Muscle of leg (tissue), 11 donors: ENCODE data around the gene ICE2. TPM values are rescaled to one million over a fixed set of nuclear protein-coding genes. Genes with fewer than 3 reads are reported as not detected.

Experiments used
- DNase-seq: peaks from one replicate; pipeline ENCODE4 v3.0.0; 2013
- H3K27ac ChIP-seq: one replicate; pipeline ENCODE4 v1.5.1; 2013; ENCODE audit warnings: mild to moderate bottlenecking, low read length, control low read depth
- H3K27me3 ChIP-seq: one replicate; pipeline ENCODE4 v1.6.1; 2013; ENCODE audit warnings: low read length; ENCODE audit not compliant: control insufficient read depth, insufficient read depth
- H3K36me3 ChIP-seq: one replicate; pipeline ENCODE4 v1.6.1; 2013; ENCODE audit warnings: low read length; ENCODE audit not compliant: control insufficient read depth, insufficient read depth
- H3K4me1 ChIP-seq: one replicate; pipeline ENCODE4 v1.6.1; 2013; ENCODE audit warnings: low read length; ENCODE audit not compliant: control insufficient read depth, insufficient read depth
- H3K4me3 ChIP-seq: one replicate; pipeline ENCODE4 v1.5.1; 2013; ENCODE audit warnings: low read length, control low read depth
- H3K9me3 ChIP-seq: replicated peaks from 2 replicates; pipeline ENCODE4 v1.6.1; 2013; ENCODE audit warnings: low read depth, low read length; ENCODE audit not compliant: control insufficient read depth
- WGBS: methylation state at CpG from one replicate; pipeline ENCODE4 v1.1.5; 2013; ENCODE audit warnings: missing lambda C conversion rate; ENCODE audit not compliant: insufficient coverage; 5-methylcytosine and 5-hydroxymethylcytosine counted together
- polyA plus RNA-seq, 8 donors: library from polyadenylated mRNA; unstranded; fragments of 120-200 nt; gene quantifications; one replicate each; pipeline versions ENCODE4 v1.2.1 to v1.2.3, GENCODE V29; 2013; ENCODE audit warnings: inconsistent platforms in 1 of 8, low replicate concordance in 1 of 8; ENCODE audit not compliant: insufficient read length in 8 of 8, insufficient read depth in 1 of 8
- total RNA-seq: library from RNA; stranded (reverse); fragments of 120-200 nt; gene quantifications from one replicate; pipeline ENCODE4 v1.2.4, GENCODE V29; 2013

The ICE2 gene
- total and polyA plus RNA-seq, 9 donors = 29.3 to 40.3 (median 30.1) TPM

DNA sequence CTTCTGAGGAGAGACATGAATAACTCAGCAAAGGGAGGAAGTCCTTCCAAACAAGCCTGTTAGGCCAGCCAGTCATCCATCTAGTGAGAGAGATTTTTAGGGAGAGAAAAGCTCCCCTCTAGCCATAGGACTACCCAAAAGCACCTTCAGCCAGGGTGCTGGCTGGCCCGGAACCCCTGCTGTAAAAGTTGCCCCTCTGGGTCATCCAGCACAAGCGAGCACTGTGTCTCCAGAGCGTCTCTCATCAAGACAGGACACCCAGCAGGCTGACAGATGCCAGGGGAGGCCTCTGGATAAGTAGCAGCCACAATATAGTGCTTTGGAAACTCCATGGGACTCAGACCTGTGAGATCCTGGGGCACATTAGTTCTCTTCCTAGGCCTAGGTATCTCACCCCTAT is 105.6 kb downstream of the ICE2 start:
- Histone ChIP-seq H3K36me3 (peaks cover 59% of the 10 kb centered on the region), H3K9me3 (no peaks in the 10 kb centered on the region), H3K4me1 (peaks cover 45% of the 10 kb centered on the region), H3K4me3 (no peak overlapping the region), H3K27ac (peak overlapping the region; percentile 89), H3K27me3 (no peaks in the 10 kb centered on the region)
- DNase-seq = no peak
- WGBS = no CpG with 5 or more reads among the region's 3 CpGs

DNA sequence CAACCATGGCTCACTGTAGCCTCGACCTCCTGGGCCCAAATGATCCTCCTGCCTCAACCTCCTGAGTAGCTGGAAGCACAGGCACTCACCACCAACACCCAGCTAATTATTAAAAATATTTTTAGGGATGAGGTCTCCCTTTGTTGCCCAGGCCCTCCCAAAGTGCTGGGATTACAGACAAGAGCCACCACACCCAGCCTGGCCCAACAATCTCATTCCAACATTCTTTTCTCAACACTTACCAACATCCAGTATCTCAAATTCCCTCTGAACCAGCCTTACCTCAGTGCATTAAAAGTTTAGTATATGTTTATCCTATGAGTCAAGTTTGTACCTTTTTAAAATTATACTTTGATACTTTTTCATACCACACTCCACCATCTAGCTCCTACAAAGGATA is 106.2 kb downstream of the ICE2 start:
- Histone ChIP-seq H3K4me1 (peaks cover 45% of the 10 kb centered on the region), H3K9me3 (no peaks in the 10 kb centered on the region), H3K27ac (no peak overlapping the region), H3K4me3 (no peak overlapping the region), H3K36me3 (peaks cover 57% of the 10 kb centered on the region), H3K27me3 (no peaks in the 10 kb centered on the region)
- DNase-seq = no peak
- no CpG with 5 or more reads among the region's 1 CpG for WGBS

DNA sequence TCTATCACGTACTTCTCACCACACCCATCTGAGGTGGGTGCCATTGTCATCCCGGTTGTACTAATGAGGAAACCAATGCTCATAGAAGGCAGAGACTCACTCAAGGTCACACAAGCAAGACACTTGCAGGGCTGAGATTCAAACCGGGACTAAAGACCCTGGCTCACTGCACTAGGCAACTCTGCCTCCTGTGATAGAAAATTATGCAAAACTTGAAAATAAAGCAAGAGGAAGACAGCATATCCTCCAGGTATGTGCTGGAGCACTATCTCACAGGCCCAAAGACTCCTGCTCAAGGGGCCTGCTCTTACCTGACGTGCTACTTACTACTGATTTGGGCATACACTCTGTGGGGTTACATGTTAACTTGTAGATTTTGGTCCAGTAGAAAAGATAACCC is 106.7 kb downstream of the ICE2 start:
- DNase-seq = no peak
- H3K4me1 ChIP-seq = peaks cover 45% of the 10 kb centered on the region
- H3K27ac ChIP-seq = peak overlapping the region; percentile 91
- WGBS = no CpG with 5 or more reads among the region's 4 CpGs
- no peaks in the 10 kb centered on the region for H3K27me3 ChIP-seq
- no peaks in the 10 kb centered on the region for H3K9me3 ChIP-seq
- H3K4me3 ChIP-seq = no peak overlapping the region
- peaks cover 55% of the 10 kb centered on the region for H3K36me3 ChIP-seq

DNA sequence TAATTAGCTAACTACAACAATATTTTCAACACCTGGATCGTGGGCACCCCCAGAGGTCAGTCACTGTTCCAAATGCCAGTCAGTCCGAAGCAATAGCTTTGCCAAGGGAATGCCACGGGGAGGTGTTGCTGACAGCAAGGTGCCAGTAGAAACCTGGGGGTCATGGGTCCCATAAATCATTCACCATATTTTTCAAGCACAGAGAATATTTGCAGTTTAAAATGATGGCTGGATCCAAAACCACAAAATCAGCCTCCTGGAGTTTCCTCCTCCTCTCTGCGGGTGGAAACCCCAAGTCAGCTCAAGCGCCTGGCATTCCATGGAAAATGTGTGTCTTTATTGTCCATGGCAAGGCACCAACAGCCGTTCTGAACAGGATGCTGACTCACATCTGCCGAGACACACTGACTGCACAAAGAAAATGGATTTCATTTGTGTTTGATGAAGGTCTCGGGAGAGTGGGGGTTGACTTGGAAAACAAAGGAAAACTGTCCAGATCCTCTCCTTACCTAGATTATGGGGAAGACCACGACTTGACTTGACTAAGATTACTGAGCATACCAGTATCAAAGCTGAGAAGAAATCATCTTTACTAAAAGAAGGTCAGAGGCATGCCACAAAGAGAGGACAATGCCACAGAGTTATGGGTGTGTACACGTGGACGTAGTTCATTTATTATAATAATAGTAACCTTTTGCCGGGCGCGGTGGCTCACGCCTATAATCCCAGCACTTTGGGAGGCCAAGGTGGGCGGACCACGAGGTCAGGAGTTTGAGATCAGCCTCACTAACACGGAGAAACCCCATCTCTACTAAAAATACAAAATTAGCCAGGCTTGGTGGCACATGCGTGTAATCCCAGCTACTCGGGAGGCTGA is 107.5 kb downstream of the ICE2 start:
- 67% methylated on average over 1 of the region's 20 CpGs for WGBS
- H3K4me3 ChIP-seq = no peak overlapping the region
- H3K36me3 ChIP-seq = peaks cover 49% of the 10 kb centered on the region
- no peaks in the 10 kb centered on the region for H3K9me3 ChIP-seq
- H3K27ac ChIP-seq = peak overlapping the region; percentile 91
- DNase-seq = peak; percentile 95
- no peaks in the 10 kb centered on the region for H3K27me3 ChIP-seq
- peaks cover 41% of the 10 kb centered on the region for H3K4me1 ChIP-seq

GRCh38 chr15:60370869-60371136 is 108.1 kb downstream of the ICE2 start:
- whole genome bisulfite sequencing = no CpG with 5 or more reads among the region's 1 CpG
- H3K36me3 ChIP-seq = peaks cover 46% of the 10 kb centered on the region
- peak overlapping the region; percentile 91 for H3K27ac ChIP-seq

DNA sequence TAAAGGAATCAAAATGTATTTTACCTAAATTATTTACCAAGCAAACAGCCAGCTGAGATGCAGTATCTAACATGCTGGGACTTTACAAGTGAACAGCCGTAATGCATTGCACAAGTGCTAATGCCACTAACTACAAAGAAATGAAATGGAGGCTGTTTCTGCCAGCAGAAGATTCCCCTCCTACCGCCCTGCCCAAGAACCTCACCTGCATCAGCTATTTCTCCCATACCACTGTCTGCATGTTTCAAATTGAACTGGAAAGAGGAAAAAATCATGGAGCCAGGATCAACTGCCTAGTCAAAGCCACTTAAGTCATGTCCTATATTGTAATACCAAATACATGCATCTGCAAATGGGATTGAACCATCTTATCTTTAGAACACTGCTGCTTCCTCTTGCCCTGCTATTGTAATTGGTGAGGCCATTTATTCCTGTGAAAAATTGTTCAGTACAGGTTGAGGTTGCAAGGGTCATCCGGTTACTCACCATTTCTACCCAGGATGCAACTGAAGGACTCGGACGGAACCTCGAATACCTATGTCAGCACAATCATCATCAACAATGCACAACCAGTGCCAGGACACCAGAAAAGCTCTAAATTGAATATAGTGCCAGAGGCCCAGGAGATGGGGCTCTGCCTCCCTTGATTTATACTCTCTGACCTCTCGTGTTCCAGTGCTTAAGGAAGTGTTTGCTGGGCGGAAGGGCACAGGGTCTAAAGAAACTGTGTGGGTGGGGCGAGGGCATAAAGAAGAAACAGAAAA is 108.7 kb downstream of the ICE2 start:
- no peaks in the 10 kb centered on the region for H3K9me3 ChIP-seq
- H3K27me3 ChIP-seq = no peaks in the 10 kb centered on the region
- no peak overlapping the region for H3K4me3 ChIP-seq
- H3K36me3 ChIP-seq = peaks cover 42% of the 10 kb centered on the region
- WGBS = no CpG with 5 or more reads among the region's 9 CpGs
- peaks cover 33% of the 10 kb centered on the region for H3K4me1 ChIP-seq
- H3K27ac ChIP-seq = peak overlapping the region; percentile 91
- DNase-seq = peak; percentile 63

More at GRCh38 chr15:60370869-60371136, 108.1 kb downstream of the ICE2 start:
- peaks cover 37% of the 10 kb centered on the region for H3K4me1 ChIP-seq
- H3K27me3 ChIP-seq = no peaks in the 10 kb centered on the region
- no peak for DNase-seq
- H3K9me3 ChIP-seq = no peaks in the 10 kb centered on the region
- no peak overlapping the region for H3K4me3 ChIP-seq

DNA sequence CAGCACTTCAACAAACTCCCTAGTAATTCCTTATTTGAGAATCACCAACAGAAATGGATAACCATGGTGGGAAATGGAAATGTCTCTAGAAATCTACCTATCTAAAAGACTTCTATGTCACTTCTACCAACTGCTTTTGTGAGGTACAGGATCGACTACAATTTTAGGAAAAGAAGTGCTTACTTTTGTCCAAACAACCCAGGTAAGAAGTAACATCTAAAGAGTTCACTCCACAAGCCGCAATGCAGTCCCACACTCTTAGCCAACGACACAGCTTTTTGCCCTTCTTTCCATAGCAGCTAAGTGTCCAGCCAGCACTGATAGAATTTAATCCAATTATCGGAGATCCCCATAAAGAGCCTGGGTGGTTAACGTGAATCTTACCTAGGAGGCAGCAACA is 109.2 kb downstream of the ICE2 start:
- H3K27ac ChIP-seq = peak overlapping the region; percentile 75
- H3K36me3 ChIP-seq = peaks cover 38% of the 10 kb centered on the region
- no peaks in the 10 kb centered on the region for H3K9me3 ChIP-seq
- WGBS = 63% methylated on average over 3 of the region's 5 CpGs
- no peaks in the 10 kb centered on the region for H3K27me3 ChIP-seq
- peaks cover 27% of the 10 kb centered on the region for H3K4me1 ChIP-seq
- H3K4me3 ChIP-seq = no peak overlapping the region
- no peak for DNase-seq

Other genes starting within 250 kb of the ICE2 start
- 557 TPM for gene ANXA2, start 81.2 kb downstream of the ICE2 start, total RNA-seq
- 100 to 1,000 TPM; 410 to 789 (median 464) TPM for gene ANXA2, start 81.2 kb downstream of the ICE2 start, polyA plus RNA-seq